K562 (cell line): Measurements from ENCODE around the gene NEUROD4. TPM values are rescaled to one million over a fixed set of nuclear protein-coding genes. Genes with fewer than 3 reads are reported as not detected.
A peak's percentile ranks its signal among the peaks of the same experiment; 100 is the strongest.

ENCODE experiments used
- ATAC-seq: fragments of 200-7000 bp; cut with Tn5 transposase; 3 replicates; pipeline ENCODE4 v1.9.1; 2020; ENCODE audit warnings: moderate library complexity
- BruUV-seq: library from RNA; stranded (reverse); fragments of 400-500 nt; replicated peaks from 2 replicates; lab custom pipeline; 2021; lab: Mats Ljungman, UMichigan
- CTCF ChIA-PET: fragments of 300-600 bp; formaldehyde crosslinking; extraction: SDS; loops from one replicate; lab custom pipeline; 2021; ENCODE audit warnings: low intra/inter-chr PET ratio; lab: Yijun Ruan, JAX
- POLR2A ChIA-PET: fragments of 300-600, 350-650 bp; sonication (Branson Sonifier 250); formaldehyde crosslinking; extraction: SDS; loops from one replicate; lab custom pipeline; 2021; ENCODE audit warnings: antibody characterized with exemption, inconsistent platforms; lab: Yijun Ruan, JAX
- DNase-seq, 4 experiments: peaks; one replicate each; pipeline versions ENCODE4 v3.0.0 to v3.0.0-alpha.2; 2011 to 2018; ENCODE audit warnings: low spot score in 3 of 4, mixed read lengths in 3 of 4; ENCODE audit errors: extremely low read depth in 1 of 4
- FAIRE-seq: peaks from 2 replicates; lab custom pipeline; 2011; peaks lifted over from hg19 to GRCh38; lab: Jason Lieb, UNC
- H2AFZ ChIP-seq: 2 replicates; pipeline ENCODE4 v1.6.0; 2011; ENCODE audit warnings: low read depth, low read length, control low read depth, inconsistent platforms
- H3K27ac ChIP-seq: fragments of 200-600 bp; 3 replicates; pipeline ENCODE4 v1.8.0; 2011; ENCODE audit warnings: low read depth, mild to moderate bottlenecking, control low read depth, inconsistent platforms, low read length, moderate library complexity, mixed read lengths; ENCODE audit errors: extremely low read depth
- H3K27me3 ChIP-seq, 2 experiments: fragments of 300-600 bp in 1 of 2; 2 replicates in 1 of 2; 3 replicates in 1 of 2; pipeline versions ENCODE4 v1.6.0 to v1.8.0; 2011; ENCODE audit warnings: inconsistent platforms in 2 of 2, low read length in 2 of 2, mild to moderate bottlenecking in 1 of 2, mixed read lengths in 1 of 2, moderate library complexity in 1 of 2; ENCODE audit not compliant: control insufficient read depth in 2 of 2, insufficient read depth in 2 of 2
- H3K36me3 ChIP-seq: fragments of 300-600 bp; 3 replicates; pipeline ENCODE4 v1.8.0; 2011; ENCODE audit warnings: mild to moderate bottlenecking, low read length, inconsistent platforms; ENCODE audit not compliant: control insufficient read depth, insufficient read depth
- H3K4me1 ChIP-seq, 2 experiments: fragments of 200-600 bp in 1 of 2; replicated peaks in 1 of 2; 2 replicates in 1 of 2; 3 replicates in 1 of 2; pipeline versions ENCODE4 v1.5.1 to v1.8.0; 2011; ENCODE audit warnings: inconsistent platforms in 2 of 2, low read length in 2 of 2, mild to moderate bottlenecking in 1 of 2, mixed read lengths in 1 of 2, moderate library complexity in 1 of 2; ENCODE audit not compliant: control insufficient read depth in 2 of 2, insufficient read depth in 2 of 2
- H3K4me2 ChIP-seq: 2 replicates; pipeline ENCODE4 v1.6.1; 2011; ENCODE audit warnings: low read length, control low read depth, inconsistent platforms, mixed read lengths; ENCODE audit not compliant: insufficient read depth
- H3K4me3 ChIP-seq: fragments of 200-600 bp; sonication (generic), shearing (Covaris generic); 2 replicates; pipeline ENCODE4 v1.5.1; 2016; ENCODE audit warnings: control low read depth, inconsistent platforms
- H3K79me2 ChIP-seq: fragments of 200-600 bp; 3 replicates; pipeline ENCODE4 v1.8.0; 2011; ENCODE audit warnings: low read length, inconsistent platforms; ENCODE audit not compliant: control insufficient read depth, insufficient read depth
- H3K9ac ChIP-seq, 2 experiments: 2 replicates each; pipeline versions ENCODE4 v1.6.0 to v1.6.1; 2011; ENCODE audit warnings: low read depth in 2 of 2, low read length in 2 of 2, control low read depth in 1 of 2, inconsistent platforms in 1 of 2, mild to moderate bottlenecking in 1 of 2, mixed read lengths in 1 of 2; ENCODE audit not compliant: insufficient read depth in 1 of 2
- H3K9me1 ChIP-seq: one replicate; pipeline ENCODE4 v1.6.0; 2011; ENCODE audit warnings: inconsistent platforms, mild to moderate bottlenecking, low read length, moderate library complexity; ENCODE audit not compliant: control insufficient read depth, insufficient read depth
- H3K9me3 ChIP-seq: replicated peaks from 2 replicates; pipeline ENCODE4 v1.5.1; 2011; ENCODE audit warnings: low read depth, low read length, inconsistent platforms; ENCODE audit not compliant: control insufficient read depth, insufficient read depth
- H4K20me1 ChIP-seq: replicated peaks from 2 replicates; pipeline ENCODE4 v1.6.1; 2011; ENCODE audit warnings: low read length, inconsistent platforms, mixed read lengths; ENCODE audit not compliant: control insufficient read depth, insufficient read depth
- C11orf30 ChIP-seq: fragments of 450-650 bp; IDR thresholded peaks from 2 replicates; pipeline ENCODE4 v1.6.1; 2016; ENCODE audit warnings: low read depth, mild to moderate bottlenecking
- CHD4 ChIP-seq: fragments of 200-600 bp; sonication (generic); IDR thresholded peaks from 3 replicates; pipeline ENCODE4 v1.6.1; 2012; ENCODE audit warnings: low read depth, mild to moderate bottlenecking, mixed read lengths, low read length, inconsistent platforms; ENCODE audit not compliant: insufficient read depth, insufficient replicate concordance, poor library complexity, severe bottlenecking
- MAFF ChIP-seq: IDR thresholded peaks from 2 replicates; pipeline ENCODE4 v1.6.1; 2012; ENCODE audit warnings: low read length, improper control_type of control experiment
- MAFG ChIP-seq: fragments of 450-650 bp; conservative IDR thresholded peaks from 2 replicates; pipeline ENCODE4 v1.6.1; 2016; ENCODE audit warnings: missing genetic modification characterization, missing compliant biosample characterization
- NELFE ChIP-seq: IDR thresholded peaks from 2 replicates; pipeline ENCODE4 v1.6.1; 2011; ENCODE audit warnings: mild to moderate bottlenecking; ENCODE audit not compliant: insufficient read depth, insufficient read length
- NFIC ChIP-seq: fragments of 450-650 bp; IDR thresholded peaks from 2 replicates; pipeline ENCODE4 v1.6.1; 2017; ENCODE audit warnings: mild to moderate bottlenecking, inconsistent platforms
- PHB ChIP-seq: fragments of 250-450 bp; sonication (Bioruptor Pico); IDR thresholded peaks from 2 replicates; pipeline ENCODE4 v1.5.0; 2021
- PRMT5 ChIP-seq: sonication (generic); formaldehyde crosslinking; IDR thresholded peaks from 2 replicates; pipeline ENCODE4 v1.5.0; 2020; ENCODE audit warnings: missing genetic modification reagents
- STAT5A ChIP-seq: IDR thresholded peaks from 2 replicates; pipeline ENCODE4 v1.6.1; 2012; ENCODE audit warnings: low read length, inconsistent platforms, borderline replicate concordance
- THAP7 ChIP-seq: fragments of 250-450 bp; sonication (Bioruptor Pico); IDR thresholded peaks from 2 replicates; pipeline ENCODE4 v1.5.0; 2021
- ZNF316 ChIP-seq: fragments of 450-650 bp; IDR thresholded peaks from 2 replicates; pipeline ENCODE4 v1.6.1; 2016
- WGBS: fragments of 100-300 bp; shearing (Covaris generic); methylation state at CpG from one replicate; pipeline ENCODE4 v1.1.6; 2016; ENCODE audit warnings: low coverage, mixed read lengths; ENCODE audit not compliant: insufficient coverage; ENCODE audit errors: missing lambda C conversion rate; 5-methylcytosine and 5-hydroxymethylcytosine counted together
- in situ Hi-C: fragments of 300-500 bp; cut with MboI; formaldehyde crosslinking; loops from 4 replicates; pipeline ENCODE4 v1.15.0; 2018; ENCODE audit warnings: inconsistent platforms, mixed read lengths
- intact Hi-C: fragments of 100-400 bp; cut with micrococcal nuclease; formaldehyde crosslinking; loops from 2 replicates; pipeline ENCODE4 v1.14.2; 2022
- polyA plus RNA-seq, 8 experiments: library from polyadenylated mRNA; depleted of rRNA in 4 of 8; stranded (reverse) in 5 of 8; unstranded in 3 of 8; fragments of >200 nt; fragmentation: Nextera tagmentation in 2 of 8; fragmentation: Illumina TruSeq in 1 of 8; extraction: Ambion mirVana in 2 of 8; extraction: Trizol in 1 of 8; gene quantifications; 2 replicates each; pipeline versions ENCODE4 v1.2.1 to v1.2.3, GENCODE V29; 2011 to 2014; ENCODE audit warnings: inconsistent platforms in 1 of 8, missing spikeins in 1 of 8
- total RNA-seq, 7 experiments: library from RNA; depleted of rRNA in 6 of 7; stranded (reverse); fragments of >200 nt in 6 of 7; fragmentation: Illumina TruSeq in 2 of 7; extraction: Trizol in 2 of 7; gene quantifications; 2 replicates each; pipeline versions ENCODE4 v1.2.1 to v1.2.3, GENCODE V29; 2011 to 2021; ENCODE audit warnings: low replicate concordance in 1 of 7
- TF ChIP-seq, protein P1 (sequence below): fragments of 150-350 bp; conservative IDR thresholded peaks from 2 replicates; pipeline ENCODE4 v1.6.1; 2014; ENCODE audit warnings: low read length

Gene NEUROD4
- total and polyA plus RNA-seq, 9 of the 15 experiments (the other 6 are each of a cell fraction or from before 2014, with no cell fraction given): not detected

- peaks cover 0 to 6% of the 10 kb centered on the region in 2 experiments; a peak in 2 of 5 replicates for H3K27me3 ChIP-seq
- no peaks in the 10 kb centered on the region for H3K36me3 ChIP-seq
- H3K4me2 ChIP-seq: no peak overlapping the region
- no peak overlapping the region for H3K9ac ChIP-seq
- no peak overlapping the region for H3K27ac ChIP-seq
- no peak for ATAC-seq
- FAIRE-seq: no peak
- no TSS peak for BruUV-seq
- no peaks in the 10 kb centered on the region for H3K9me1 ChIP-seq
- H2AFZ ChIP-seq: no peak overlapping the region
- H3K9me3 ChIP-seq: no peaks in the 10 kb centered on the region
- intact Hi-C loops (no loop called here), in situ Hi-C loops (no loop called here)
- WGBS: 0% methylated on average over 1 of the region's 1 CpG
- POLR2A ChIA-PET: interaction anchor here (0.6 to 1.2 kb wide), 3 partner anchors 15 to 828 kb away, joined by 3 to 4 read pairs (median 3); no protein-coding TSS in a partner anchor
- no peaks in the 10 kb centered on the region for H4K20me1 ChIP-seq
- H3K4me1 ChIP-seq: peaks cover 0 to 9% of the 10 kb centered on the region in 2 experiments; a peak in 2 of 5 replicates
- CTCF ChIA-PET: no interaction called here
- peak; percentile 60 for TF ChIP-seq ZNF316
- no peak for TF ChIP-seq NFIC
- peak; percentile 43; the same call in 1 of the 2 replicates for TF ChIP-seq C11orf30
- TF ChIP-seq CHD4: no peak
- TF ChIP-seq PRMT5 (CRISPR knock-in tag): no peak
- no peak for TF ChIP-seq STAT5A
- TF ChIP-seq MAFG (tag): 0 out of 2 replicates have a peak, but pooled peaks have one; percentile 27
- TF ChIP-seq, protein P1, sequence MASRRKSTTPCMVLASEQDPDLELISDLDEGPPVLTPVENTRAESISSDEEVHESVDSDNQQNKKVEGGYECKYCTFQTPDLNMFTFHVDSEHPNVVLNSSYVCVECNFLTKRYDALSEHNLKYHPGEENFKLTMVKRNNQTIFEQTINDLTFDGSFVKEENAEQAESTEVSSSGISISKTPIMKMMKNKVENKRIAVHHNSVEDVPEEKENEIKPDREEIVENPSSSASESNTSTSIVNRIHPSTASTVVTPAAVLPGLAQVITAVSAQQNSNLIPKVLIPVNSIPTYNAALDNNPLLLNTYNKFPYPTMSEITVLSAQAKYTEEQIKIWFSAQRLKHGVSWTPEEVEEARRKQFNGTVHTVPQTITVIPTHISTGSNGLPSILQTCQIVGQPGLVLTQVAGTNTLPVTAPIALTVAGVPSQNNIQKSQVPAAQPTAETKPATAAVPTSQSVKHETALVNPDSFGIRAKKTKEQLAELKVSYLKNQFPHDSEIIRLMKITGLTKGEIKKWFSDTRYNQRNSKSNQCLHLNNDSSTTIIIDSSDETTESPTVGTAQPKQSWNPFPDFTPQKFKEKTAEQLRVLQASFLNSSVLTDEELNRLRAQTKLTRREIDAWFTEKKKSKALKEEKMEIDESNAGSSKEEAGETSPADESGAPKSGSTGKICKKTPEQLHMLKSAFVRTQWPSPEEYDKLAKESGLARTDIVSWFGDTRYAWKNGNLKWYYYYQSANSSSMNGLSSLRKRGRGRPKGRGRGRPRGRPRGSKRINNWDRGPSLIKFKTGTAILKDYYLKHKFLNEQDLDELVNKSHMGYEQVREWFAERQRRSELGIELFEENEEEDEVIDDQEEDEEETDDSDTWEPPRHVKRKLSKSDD: no peak
- TF ChIP-seq NELFE: no peak
- 0 out of 2 replicates have a peak, but pooled peaks have one; percentile 18 for TF ChIP-seq MAFF
- TF ChIP-seq THAP7 (CRISPR knock-in tag): no peak
- TF ChIP-seq PHB (CRISPR knock-in tag): no peak
- H3K4me3 ChIP-seq: no peak overlapping the region
- H3K79me2 ChIP-seq: no peaks in the 10 kb centered on the region
- no peak for DNase-seq
Measured at GRCh38 chr12:55058082-55058481, 38.3 kb downstream of the NEUROD4 start.
